Umbilical cord (tissue), 2 donors: ENCODE results near the gene TREX2. TPM values are rescaled to one million over a fixed set of nuclear protein-coding genes. Genes with fewer than 3 reads are reported as not detected.

Experiments used
- DNase-seq: peaks from one replicate; pipeline ENCODE4 v3.0.0-alpha.2; 2015; ENCODE audit warnings: low spot score
- total RNA-seq: library from RNA; depleted of rRNA; stranded (reverse); fragments of >200 nt; gene quantifications from one replicate; pipeline ENCODE4 v1.2.3, GENCODE V29; 2014; ENCODE audit warnings: low replicate concordance; ENCODE audit not compliant: insufficient read depth

TREX2 gene
- total RNA-seq, 1 donor from 2014 or later: 0.72 TPM

- DNase-seq: no peak
Observed at GRCh38 chrX:153456161-153456560, 10.3 kb upstream of the TREX2 start.

GRCh38 chrX:153455571-153455970 is 9.7 kb upstream of the TREX2 start:
- DNase-seq: no peak

GRCh38 chrX:153454901-153455550 is 9.2 kb upstream of the TREX2 start:
- DNase-seq: no peak

DNA sequence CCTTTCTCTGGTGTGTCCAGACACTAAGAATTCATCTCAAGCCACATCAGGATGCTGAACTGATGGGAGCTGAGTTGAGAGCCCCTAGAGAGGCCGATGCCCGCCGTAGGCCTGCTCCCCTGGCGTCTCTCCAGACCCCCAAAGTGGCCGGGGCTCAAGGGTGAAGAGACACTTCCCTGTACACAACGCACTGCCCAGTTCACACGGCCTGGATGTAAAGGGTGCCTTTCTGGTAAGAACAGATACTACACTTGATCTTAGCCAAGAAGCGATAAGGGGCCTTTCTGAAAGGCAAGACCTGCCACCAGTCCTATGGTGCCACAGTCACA is 5.1 kb upstream of the TREX2 start:
- no peak for DNase-seq

- DNase-seq: no peak
Observed at GRCh38 chrX:153450114-153450948, 4.5 kb upstream of the TREX2 start.

DNA sequence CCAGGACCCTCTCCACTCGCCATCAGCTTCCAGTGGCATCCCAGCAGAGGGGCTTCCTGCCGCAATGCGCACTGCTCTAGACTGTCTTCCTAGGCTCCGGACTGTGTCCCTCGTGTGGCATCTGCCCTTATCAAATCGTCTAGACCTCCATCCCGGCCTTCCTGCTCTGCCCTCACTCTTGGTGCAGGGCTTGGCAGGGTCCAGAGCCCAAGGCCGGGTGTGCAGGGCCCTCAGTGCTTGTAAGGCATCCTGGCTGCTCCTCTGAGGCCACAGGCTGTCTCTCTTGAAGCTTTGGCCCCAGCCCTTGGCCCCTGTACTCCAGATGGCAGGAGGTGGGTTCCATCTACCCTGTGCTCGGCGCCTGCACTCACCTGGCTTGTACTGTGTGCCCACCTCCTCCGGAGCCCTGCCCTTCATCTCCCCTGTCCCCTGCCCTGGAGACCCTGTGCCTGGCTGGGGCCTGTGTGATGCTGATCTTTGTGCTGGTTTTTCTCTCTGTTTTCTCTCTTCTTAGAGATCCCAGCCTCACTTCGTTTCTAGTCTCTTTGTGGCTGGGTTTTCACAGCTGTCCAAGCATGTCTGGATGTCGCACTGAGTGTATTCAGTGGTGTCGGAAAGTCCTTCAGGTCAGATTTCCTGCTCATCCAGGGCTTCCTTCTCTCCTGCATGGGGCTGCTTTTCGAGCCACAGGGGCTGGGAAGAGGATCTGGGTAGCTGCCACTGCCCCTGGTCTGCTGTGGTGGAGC is 3.7 kb upstream of the TREX2 start:
- no peak for DNase-seq

- DNase-seq: no peak
Observed at GRCh38 chrX:153448556-153449367, 2.9 kb upstream of the TREX2 start.

GRCh38 chrX:153447581-153447960 is 1.7 kb upstream of the TREX2 start:
- no peak for DNase-seq

- no peak for DNase-seq
Observed at GRCh38 chrX:153446950-153447580, 1.2 kb upstream of the TREX2 start.

- DNase-seq: no peak
Observed at GRCh38 chrX:153446636-153446936, 730 bp upstream of the TREX2 start.

DNA sequence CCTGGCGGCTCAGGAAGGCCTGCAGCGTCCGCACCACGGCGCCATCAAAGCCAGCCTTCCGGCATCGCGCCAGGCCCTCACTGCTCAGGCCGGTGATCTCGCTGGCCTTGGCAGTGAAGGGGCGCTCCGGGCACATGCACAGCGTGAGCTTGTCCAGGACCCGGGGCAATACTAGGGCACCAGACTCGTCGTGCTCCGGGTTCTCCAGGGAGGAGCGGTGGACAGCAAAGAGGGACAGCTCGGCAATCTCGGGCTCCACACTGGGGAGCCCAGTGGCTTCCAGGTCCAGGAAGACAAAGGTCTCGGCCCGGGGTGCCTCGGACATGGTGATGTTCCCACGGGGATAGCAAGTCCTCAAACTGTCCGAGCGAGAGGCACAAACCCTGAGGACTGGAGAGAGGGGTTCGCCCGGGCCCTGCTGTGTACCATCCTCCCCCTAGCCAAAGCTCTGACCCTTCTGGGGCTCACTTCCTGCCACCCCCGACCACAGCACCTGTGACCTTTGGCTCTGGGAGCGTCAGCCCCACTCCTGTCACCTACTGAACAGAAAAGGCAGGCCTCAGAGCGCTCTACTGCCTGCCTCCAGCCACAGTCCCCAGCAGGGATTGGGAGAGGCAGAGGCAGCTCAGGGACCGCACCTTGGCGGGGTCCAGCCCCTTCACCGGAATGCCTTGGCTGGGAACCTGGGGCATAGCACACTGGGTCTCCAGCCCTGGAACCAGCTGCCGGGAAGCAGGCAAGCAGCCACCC is 575 bp downstream of the TREX2 start:
- DNase-seq: no peak

DNA sequence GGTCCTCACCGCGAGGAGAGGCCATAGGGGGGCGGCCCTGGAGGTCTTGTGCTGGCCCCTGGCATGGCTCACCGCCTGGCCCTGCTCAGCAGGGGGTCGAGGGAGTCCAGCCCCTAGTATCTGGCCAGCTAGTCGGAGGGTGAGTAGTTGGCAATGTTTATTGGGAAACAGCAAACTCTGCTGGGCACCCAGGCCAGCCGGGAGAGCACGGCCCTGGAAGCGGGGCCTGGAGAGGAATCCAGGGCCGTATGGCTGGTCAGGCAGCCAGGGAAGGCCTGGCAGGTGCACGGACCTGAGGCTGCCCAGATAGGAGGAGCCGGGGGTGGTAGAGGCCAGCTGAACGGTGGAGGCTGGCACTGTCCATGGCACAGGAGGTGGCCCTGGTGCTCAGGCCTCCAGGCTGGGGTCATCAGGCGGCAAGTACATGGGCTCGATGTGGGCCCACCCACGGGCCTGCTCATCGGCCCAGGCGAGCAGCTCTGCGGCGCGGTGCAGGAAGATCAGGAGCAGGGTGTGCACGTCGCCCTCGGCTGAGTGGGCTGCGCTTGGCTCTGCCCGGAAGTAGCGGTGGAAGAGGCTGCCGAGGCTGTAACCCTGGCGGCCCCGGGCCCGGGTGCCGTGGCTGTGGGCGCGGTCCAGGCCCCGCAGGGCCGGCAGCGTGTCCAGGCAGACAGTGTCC is 1.4 kb downstream of the TREX2 start:
- DNase-seq: no peak

GRCh38 chrX:153443476-153444332 is 2.2 kb downstream of the TREX2 start:
- DNase-seq: no peak

DNA sequence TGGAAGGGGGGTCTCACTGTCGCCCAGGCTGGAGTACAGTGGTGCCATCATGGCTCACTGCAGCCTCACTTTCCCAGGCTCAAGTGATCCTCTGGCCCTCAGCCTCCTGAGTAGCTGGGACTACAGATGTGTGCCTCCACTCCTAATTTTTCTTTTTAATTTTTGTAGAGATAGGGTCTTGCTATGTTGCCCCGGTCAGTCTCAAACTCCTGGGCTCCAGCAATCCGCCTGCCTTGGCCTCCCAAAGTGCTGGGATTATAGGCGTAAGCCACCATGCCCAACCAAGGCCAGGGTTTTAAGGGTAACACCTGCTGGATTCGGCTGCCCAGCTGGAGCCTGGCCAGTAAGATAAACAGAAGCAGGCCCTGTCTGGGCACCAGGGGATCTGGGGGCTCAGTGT is 3.4 kb downstream of the TREX2 start:
- DNase-seq: no peak

- DNase-seq: peak; percentile 13
Observed at GRCh38 chrX:153441981-153442380, 3.9 kb downstream of the TREX2 start.

GRCh38 chrX:153441296-153441695 is 4.6 kb downstream of the TREX2 start:
- no peak for DNase-seq

DNA sequence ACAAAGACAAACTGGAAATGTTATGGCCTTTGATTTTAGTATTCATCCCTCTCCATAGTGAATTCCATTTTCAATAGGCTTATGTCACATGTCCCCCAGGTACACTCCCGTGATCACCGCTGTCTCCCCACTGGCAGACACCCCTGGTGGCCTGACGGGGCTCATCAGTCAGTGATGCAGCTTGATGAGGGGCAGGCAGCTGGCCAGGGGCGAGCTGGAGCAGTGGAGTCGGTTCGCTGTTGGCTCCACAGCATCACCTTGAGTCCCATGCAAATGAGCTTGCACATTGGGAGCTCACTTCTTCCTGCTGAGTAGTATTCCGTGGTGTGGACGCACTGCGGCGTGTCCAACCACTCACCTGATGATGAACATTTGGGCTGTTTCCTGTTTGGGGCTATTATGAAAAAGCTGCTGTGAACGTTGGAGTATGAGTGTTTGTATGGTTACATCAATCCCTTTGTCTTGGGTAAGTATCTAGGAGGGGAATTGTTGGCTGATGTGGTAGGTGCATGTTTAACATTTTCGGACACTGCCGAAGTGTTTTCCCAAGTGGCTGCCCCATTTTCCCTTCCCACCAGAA is 5.2 kb downstream of the TREX2 start:
- DNase-seq: no peak

DNA sequence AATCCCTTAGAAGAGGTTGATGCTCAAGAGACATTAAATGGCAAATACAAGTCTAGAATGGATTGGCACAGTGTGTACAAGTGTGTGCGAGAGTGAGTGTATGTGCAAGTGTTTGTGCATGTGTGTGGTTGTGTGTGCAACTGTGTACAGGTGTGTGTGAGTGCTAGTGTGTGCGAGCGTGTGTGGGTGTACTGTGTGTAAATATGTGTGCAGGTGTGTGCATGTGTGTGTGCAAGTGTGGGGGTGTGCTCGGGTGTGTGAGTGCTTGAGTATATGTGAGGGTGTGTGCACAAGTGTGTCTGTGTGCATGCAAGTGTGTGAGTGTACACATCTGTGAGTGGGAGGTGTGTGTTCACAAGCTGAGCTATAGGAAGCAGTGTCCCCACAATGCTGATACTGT is 5.9 kb downstream of the TREX2 start:
- DNase-seq: no peak

DNA sequence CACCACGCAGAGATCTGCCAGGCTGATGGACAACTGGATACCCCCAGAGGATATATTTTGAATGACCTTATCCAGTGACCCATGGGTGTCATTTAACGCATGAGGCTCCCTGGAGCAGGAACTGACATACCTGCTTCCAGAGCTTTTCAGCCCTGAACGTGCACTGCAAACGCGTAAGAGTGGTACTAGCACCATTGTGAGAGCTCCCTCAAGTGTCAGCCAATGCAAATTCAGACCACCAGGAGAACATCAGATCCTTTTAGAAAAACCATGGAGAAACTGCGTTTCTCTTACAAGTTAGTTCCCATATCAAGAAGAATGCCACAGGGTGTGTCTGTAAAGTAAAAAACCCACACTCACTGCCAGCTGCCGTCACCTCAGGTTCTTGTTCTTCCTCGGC is 7.3 kb downstream of the TREX2 start:
- DNase-seq: peak; percentile 26
